Stimulated activated CD8-positive, alpha-beta memory T cell treated with anti-CD3 and anti-CD28 coated beads, Interleukin-7, amount 100 ng/mL, for 48 hours (primary cell): ENCODE results near the gene FAHD2B.
A peak's percentile ranks its signal among the peaks of the same experiment; 100 is the strongest.
"Not testable (repeated sequence)": the region's sequence is repeated elsewhere in the genome, so short reads cannot be mapped to it uniquely, and the experiment has no call there.

Experiments
- DNase-seq, 2 donors: peaks; one replicate each; pipeline ENCODE4 v3.0.0-alpha.2; 2020; ENCODE audit warnings: low read depth in 1 of 2; ENCODE audit errors: extremely low read depth in 1 of 2

Gene FAHD2B, protein sequence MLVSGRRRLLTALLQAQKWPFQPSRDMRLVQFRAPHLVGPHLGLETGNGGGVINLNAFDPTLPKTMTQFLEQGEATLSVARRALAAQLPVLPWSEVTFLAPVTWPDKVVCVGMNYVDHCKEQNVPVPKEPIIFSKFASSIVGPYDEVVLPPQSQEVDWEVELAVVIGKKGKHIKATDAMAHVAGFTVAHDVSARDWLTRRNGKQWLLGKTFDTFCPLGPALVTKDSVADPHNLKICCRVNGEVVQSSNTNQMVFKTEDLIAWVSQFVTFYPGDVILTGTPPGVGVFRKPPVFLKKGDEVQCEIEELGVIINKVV

DNA sequence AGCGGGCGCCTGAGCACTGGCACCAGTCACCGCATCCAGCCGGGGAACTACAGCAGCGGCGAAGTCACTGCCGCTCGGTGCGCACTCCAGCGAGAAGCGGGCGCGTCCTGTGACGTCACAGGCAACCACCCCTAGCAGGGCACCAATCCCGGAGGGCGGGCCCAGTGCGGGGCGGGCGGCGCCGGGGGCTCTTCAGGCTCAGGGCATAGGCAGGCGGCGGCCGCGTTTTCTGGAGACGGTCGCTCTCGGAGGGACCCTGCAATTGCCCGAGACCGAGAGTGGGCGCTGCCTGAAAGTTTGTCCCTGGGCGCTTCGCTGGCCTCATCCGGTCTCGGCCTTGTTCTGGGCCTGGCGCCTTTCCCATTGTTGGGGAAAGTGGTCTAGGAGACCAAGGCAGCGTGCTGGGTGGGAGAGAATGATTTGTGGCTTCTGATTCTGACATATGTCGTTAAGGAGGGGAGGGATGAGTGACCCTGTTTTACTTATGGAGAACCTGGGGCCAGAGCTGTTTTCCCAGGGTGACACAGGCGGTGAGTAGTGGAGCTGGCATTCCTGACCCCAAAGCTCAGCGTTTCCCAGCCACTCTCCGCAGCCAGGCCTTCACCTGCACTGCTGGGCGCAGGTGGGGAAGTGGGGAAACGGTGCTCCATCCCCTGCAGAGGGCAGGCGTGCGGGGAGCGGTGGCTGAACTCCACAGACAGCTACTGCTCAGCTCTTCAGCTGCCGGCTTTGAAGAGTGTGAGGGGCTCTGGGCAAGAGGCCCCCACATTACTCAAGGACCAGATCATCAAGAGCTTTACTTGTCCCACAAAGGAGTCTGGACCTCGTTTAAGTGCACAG is at the start of gene FAHD2B:
Gene FAHD2B (minus strand): TSS at position 111 of the 840 bp plus-strand sequence. CDS start 3,176 bp downstream, outside the sequence.
- DNase-seq: peak; percentile 55 to 85

DNA sequence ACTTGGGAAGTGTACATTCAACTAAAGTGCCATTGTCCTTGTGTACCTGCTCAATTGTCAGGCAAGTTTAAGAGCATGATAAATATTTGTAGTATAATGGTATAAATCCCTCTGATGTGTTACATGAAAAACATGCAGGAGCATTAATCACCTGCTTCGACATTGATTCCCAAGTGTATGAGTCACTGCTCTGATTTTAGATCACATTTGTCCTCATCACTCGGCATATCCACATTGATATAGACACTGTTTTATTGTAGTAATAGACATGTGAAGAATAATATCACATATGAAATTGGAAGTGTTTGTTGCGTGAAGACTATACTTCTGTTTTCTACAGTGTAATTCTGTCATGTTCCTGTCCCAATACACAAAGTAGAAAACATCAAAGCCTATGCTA is 49.3 kb upstream of the FAHD2B start:
- not testable (repeated sequence) for DNase-seq

DNA sequence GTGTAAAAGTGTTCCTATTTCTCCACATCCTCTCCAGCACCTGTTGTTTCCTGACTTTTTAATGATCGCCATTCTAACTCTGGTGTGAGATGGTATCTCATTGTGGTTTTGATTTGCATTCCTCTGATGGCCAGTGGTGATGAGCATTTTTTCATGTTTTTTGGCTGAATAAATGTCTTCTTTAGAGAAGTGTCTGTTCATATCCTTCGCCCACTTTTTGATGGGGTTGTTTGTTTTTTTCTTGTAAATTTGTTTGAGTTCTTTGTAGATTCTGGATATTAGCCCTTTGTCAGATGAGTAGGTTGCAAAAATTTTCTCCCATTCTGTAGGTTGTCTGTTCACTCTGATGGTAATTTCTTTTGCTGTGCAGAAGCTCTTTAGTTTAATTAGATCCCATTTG is 34.4 kb upstream of the FAHD2B start:
- DNase-seq: not testable (repeated sequence)

DNA sequence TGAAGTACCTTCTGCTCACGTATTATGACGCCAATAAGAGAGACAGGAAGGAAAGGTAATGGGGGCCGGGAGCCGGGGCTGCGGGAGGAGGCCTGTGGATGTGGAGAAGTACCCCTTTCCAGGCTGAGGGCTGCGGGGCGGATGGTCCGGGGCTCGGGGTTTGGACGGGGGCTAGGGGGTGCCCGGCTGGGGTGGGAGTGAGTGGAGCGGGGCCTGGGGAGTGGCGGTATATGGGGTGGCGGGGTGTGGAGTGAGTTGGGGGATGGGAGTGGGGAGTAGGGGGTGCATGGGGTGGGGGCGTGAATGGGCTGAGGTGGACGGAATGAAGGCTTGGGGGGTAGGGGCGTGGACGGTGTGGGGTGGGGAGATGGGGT is 19.2 kb upstream of the FAHD2B start:
- not testable (repeated sequence) for DNase-seq

DNA sequence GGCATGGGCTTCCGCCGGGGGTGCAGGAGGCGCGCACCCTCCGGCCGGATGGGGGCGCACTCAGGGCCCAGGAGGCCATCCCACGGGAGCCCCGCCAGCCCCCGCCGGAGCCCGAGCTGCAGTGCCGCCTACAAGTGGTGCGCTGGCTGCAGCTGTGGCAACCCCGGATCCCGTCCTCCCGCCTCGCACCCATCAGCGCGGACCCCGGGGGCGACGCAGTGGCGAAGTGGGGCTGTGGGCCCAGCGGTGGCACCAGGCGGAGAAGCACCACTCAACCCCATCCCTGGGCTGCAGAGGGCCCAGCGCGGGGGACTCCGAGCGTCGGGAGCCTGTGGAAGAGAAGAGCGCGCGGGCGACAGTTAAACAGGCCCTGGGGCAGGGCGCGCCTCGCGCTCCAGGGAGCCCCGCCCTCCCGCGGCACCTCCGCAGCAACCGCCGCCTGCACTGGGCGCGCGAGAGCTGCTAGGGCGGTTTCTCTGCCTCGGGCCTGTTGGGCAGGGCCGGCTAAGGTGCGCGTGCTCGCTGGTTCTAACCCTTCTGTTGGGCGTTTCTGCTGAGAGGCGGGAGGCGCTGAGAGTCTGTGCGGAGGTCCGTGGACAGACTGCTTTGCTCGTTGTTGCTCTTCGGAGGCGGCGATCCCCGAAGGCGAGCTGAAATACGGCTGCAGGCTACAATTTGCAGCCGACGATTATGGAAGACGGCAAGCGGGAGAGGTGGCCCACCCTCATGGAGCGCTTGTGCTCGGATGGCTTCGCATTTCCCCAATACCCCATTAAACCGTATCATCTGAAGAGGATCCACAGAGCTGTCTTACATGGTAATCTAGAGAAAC is 18.6 kb upstream of the FAHD2B start, which contains the start of gene ANKRD36:
Gene ANKRD36 (plus strand): TSS at position 104 of the 832 bp plus-strand sequence. CDS start 587 bp downstream, at position 691.
- DNase-seq: peak; percentile 77 to 83

DNA sequence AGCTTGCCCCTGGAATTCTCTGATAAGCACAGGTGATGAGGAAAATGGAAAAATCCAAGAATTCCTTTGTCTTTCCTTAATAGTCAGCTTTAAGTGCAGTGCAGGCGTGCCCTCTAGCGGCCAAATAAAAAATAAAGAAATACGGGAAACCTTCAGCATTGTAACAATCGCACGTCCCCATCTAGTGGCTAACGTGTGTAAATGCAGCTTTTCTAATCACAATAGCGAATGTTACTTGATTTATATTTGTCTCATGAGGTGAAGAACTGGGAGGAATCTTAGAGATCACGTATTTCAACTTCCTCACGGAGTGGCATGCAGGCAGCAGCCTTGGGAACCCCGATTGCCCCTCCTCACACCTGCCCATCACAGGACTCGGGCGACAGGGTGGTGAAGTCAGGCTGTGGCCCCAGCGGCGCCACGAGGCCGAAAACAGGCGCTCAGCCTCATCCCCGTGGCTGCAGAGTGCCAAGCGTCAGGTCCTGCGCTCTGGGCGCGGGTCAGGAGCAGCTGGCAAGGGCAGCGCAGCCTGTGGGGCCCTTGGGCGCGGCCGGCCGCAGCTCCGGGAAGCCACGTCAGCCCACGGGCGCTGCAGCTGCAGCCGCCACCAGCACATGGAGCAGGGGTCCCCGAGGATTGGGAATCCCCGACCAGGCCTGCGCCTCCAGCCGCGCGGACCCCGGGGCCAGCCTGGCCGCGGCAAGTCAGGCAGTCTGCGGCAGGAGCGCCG is 17.8 kb upstream of the FAHD2B start:
- DNase-seq: peak; percentile 20 to 31

DNA sequence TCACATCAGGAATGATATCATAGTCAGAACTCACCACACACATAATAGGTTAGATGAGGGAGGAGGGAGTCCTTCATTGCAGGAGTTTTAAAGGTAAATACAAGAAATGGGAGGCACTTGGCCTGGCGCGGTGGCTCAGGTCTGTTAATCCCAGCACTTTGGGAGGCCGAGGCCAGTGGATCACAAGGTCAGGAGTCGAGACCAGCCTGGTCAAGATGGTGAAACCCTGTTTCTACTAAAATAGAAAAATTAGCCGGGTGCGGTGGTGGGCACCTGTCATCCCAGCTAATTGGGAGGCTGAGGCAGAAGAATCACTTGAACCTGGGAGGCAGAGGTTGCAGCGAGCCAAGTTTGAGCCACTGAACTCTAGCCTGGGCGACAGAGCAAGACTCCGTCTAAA is 16.6 kb upstream of the FAHD2B start:
- not testable (repeated sequence) for DNase-seq

DNA sequence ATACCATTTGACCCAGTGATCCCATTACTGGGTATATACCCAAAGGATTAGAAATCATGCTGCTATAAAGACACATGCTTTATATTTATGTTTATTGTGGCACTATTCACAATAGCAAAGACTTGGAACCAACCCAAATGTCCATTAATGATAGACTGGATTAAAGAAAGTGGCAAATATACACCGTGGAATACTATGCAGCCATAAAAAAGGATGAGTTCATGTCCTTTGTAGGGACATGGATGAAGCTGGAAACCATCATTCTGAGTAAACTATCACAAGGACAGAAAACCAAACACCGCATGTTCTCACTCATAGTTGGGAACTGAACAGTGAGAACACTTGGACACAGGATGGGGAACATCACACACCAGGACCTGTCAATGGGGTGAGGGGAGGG is 12.2 kb upstream of the FAHD2B start:
- not testable (repeated sequence) for DNase-seq

DNA sequence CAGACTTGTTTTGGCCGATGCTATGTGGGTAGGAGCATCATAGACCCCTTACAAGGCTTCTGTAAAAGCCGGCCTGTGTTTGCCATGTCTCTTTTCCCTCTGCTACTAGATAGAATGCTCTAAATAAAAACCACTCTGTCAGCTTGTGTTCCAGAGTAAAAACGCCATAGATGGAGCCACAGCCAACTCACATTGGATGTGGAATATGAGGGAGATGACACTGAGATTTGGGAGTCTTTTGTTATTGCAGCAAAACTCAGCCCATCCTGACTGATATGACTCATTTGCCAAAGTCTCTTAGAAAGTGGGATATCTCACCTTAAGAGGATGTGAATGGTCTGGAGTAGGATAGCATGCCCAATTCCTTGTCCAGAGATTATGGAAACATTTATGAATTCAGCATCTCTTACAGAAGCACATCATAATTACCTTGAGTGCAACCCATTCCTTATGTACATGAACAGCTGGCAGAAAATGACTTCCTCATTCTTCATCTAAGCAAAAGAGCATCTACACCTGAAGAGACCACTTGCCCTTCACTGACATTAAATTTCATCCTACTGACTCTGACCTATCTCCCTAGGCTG is 4.2 kb upstream of the FAHD2B start:
- DNase-seq: not testable (repeated sequence)

DNA sequence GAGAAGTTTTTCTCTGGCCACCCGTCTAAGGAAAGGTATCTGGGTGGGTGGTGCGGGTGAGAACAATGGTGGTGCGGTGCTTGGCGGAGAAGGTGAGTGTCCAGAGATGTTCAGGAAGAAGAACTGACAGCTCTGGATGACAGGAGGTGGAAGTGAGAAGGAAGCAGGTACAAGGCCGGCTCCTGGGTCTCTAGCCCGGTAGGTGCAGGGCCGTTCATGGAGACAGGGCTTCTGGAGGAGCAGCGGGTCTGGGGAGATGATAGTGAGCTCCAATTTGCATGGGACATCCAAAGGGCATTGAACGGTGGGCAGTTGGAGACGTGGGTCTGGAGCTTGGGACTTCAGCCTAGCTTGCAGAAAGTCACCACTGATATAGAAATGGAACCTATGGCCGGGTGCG is 979 bp upstream of the FAHD2B start:
- no peak for DNase-seq

DNA sequence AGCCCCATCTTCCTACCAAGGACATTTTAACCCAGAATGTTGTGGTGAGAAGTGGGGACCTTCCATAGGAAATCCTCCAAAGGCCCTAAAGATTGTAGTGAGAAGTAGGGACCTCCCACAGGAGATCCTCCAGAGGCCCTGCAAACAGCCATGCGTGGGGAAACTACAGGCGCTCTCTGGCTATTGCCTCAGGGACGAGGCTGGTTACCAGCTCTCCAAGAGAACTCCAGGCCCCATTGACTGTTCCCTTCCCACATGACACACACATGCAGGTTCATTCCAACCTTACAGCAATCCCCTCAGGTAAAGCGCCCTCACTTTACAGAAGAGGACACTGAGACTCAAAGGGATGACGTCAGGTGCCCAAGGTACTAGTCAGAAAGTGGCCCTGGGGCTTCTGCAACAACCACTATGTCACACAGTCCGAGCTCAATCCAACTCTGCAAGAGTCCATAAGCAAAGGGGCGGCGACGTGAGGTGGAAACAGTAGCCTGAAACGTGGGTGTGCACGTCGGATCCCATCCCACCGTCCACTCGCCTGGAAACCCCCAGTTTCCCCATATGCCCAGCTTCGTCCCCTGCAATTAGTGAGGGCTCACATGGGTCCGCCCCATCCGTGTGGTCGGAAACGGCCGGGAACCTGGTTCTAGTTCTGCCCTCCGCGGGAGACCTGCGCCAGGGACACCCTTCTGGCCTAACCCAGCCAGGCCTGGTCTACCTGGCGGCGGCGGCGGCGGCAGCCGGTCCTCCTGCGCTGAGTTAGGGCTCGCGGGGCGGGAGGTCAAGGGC is 505 bp downstream of the FAHD2B start:
- DNase-seq: not testable (repeated sequence)

DNA sequence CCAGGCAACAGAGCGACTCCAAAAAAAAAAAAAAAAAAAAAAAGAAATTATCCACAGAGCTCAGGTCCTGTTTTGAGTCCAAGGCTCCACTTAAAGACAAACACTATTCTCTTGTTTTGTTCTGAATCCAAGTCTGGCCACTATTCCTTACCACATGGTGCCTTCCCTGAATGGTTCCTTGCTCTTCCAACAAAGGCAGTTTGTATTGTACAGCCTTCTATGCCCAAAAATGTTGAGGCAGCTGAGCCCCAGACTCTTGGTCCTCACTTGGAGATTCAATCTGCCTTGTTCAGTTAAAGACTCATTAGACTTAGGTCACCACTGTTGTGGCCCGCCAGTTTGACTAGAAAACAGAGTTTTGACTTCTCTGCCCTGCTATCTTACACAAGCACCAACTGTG is 1.7 kb downstream of the FAHD2B start:
- DNase-seq: not testable (repeated sequence)

DNA sequence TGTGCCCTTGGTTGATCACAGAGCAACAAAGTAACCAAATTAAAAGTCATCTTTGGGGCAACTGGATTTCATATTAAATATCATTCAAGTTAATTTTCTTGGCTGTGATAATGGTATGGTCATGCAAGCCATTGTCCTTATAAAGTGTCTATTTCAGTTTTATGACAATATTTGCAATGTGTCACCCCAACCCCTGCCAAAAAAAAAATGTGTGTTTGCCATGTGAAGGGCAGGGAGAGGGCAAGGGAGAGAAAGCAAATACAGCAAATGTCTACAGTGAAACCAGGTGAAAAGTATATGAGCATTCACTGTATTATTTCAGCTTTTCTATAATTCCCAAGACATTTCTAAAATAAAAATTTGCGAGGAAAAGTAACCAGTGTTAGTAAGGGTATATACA is 6.0 kb downstream of the FAHD2B start:
- not testable (repeated sequence) for DNase-seq

DNA sequence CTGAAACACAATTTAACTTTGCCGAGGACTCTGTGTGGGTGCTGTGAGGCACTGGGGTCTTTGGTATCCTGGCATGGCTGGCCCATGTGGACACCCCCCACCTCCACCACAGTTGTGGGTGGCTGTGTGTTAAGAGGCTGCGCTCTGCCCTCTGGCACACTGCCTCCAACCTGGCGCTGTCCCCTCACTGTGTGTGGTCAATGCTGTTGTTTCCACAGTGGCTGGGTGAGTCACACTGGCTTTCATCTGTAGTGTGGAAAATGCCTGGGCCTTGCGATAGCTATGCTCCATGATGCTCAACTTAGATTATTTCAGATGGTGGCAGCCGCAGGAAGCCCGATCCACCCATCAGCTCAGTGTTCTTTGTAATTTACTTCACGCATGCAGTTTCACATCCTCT is 9.6 kb downstream of the FAHD2B start:
- DNase-seq: not testable (repeated sequence)

DNA sequence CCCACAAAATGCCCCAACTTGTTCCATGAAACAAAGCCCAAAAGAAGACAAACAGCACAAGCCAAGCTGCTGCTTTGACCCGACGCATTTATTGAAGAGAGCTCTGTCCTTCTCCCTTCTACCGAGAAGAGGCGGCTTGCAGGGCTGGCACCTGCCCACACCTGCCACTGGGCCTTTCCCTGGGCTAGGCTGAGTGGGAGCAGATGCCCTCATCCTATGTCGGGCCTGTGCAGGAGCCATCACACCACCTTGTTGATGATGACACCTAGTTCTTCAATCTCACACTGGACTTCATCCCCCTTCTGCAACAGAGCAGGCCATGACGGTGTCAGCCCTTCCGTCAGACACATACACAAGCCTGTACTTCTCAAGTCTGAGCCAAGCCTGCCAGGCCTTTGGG is 11.2 kb downstream of the FAHD2B start:
- not testable (repeated sequence) for DNase-seq

DNA sequence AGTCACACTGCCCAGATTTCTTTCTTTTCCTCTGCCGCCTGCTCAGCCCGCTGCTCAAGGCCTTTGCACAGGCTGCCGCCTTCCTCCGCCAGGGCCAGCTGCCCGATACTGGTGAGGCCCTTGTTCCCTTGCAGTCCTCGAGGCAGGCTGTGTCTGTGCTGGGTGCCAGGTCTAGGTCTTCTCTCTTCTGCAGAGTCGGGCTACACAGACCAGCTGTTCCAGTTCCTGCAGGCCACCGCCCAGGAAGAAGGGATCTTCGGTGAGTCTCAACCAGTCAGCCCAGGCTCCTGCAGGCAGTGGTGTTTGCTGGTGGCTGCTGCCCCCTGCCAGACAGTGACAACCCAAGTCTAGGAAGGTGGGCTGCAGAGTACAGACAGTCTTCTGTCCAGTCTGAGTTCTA is 12.5 kb downstream of the FAHD2B start:
- not testable (repeated sequence) for DNase-seq

DNA sequence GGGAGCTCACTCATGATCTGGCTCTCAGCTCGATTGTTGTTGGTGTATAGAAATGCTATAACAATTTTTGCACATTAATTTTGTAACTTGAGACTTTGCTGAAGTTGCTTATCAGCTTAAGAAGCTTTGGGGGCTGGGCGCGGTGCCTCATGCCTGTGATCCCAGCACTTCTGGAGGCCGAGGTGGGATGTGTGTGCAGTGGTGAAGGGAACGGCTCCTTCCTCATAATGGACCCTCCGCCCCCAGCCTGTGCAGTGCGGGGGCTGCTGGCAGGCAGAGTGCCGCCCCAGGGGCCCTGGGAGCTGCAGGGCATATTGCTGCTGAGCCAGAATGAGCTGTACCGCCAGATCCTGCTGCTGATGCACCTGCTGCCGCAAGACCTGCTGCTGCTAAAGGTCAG is 13.8 kb downstream of the FAHD2B start:
- not testable (repeated sequence) for DNase-seq

DNA sequence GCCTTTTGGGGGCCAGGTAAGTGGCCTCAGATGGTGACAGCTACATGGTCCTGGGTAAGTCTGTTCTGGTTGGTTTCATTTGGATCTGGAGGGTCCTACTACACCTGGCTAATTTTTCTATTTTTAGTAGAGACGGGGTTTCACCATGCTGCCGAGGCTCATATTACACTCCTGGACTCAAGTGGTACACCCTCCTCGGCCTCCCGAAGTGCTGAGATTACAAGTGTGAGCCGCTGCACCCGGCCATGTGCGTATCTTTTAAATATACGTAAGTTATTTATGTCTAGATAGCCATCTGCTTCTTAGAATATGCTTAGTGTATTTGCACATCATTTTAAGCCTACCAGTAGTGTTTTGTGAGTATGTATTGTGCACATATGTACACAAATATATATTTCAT is 17.5 kb downstream of the FAHD2B start:
- DNase-seq: not testable (repeated sequence)

DNA sequence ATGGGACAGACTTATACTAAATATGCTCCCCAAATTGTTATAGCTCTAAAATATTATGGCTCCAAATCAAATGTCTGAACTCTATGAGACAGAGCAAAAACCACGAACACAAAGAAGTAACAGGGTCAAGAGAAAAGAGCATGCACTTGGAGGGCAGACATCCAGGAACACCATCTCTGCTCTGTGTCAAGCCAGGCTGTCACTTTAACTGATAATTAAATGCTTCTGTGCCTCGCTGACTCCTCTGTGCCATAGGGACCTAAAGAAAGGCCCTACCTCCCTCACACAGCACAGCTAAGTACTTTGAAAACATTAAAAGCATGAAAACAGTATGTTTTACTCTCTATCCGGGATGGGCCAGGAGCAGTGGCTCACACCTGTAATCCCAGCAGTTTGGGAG is 23.8 kb downstream of the FAHD2B start:
- not testable (repeated sequence) for DNase-seq
